ENCODE measurements around the gene KAZN. TPM values are rescaled to one million over a fixed set of nuclear protein-coding genes. Genes with fewer than 3 reads are reported as not detected.

The KAZN gene
- total RNA-seq, 1 donor from 2014 or later, result 1.1 TPM

DNA sequence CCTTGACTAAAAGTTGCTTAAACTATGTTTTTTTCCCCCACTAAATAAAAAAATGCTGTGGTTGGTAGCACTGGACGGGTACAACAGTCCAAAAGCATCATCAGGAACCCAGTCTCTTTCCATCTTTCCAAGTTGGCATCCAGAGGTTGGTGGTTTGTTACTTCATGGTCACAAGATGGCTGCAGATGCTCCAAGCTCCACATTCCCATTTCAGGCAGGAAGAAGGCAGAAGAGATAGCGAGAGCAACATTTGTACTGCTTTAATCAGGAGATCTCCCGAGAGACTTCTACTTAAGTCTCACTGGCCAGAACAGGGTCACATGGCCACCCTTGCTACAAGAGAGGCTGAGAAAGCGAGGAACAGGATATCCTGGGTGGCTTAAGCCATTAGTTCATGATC lies 230.2 kb downstream of the KAZN start:
- H3K27ac Mint-ChIP-seq, result no peak overlapping the region
- H3K9me3 Mint-ChIP-seq, result no peaks in the 10 kb centered on the region
- H3K36me3 Mint-ChIP-seq (ENCODE audit: low read depth), result no peaks in the 10 kb centered on the region
- H3K4me1 Mint-ChIP-seq, result no peaks in the 10 kb centered on the region
- DNase-seq, result no peak
- no peak overlapping the region for H3K4me3 Mint-ChIP-seq
- no peaks in the 10 kb centered on the region for H3K27me3 Mint-ChIP-seq
- intact Hi-C loops (cut with micrococcal nuclease), result no loop called here

DNA sequence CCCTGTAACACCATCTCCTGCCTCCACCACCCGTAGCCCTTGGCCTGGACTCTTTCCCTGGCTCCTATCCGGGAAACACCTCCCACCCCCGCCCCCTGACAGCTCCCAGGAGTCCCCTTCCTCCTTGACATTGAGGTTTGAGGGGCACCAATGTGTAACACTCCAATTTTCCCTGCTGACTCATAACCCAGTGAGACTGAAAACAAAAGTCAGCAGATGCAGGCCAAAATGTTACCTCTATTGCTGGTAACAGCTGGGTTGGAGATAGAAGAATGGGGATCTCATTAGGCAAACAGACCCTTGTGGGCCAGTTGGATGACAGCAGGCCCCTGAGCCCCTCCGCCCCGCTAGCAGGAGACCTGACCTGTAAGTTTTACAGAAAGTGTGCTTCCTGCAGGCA lies 237.2 kb downstream of the KAZN start:
- no peak for DNase-seq
- no peaks in the 10 kb centered on the region for H3K4me1 Mint-ChIP-seq
- intact Hi-C loops (cut with micrococcal nuclease), result no loop called here
- H3K4me3 Mint-ChIP-seq, result no peak overlapping the region
- H3K36me3 Mint-ChIP-seq (ENCODE audit: low read depth), result no peaks in the 10 kb centered on the region
- H3K27me3 Mint-ChIP-seq, result no peaks in the 10 kb centered on the region
- no peaks in the 10 kb centered on the region for H3K9me3 Mint-ChIP-seq
- H3K27ac Mint-ChIP-seq, result no peak overlapping the region

DNA sequence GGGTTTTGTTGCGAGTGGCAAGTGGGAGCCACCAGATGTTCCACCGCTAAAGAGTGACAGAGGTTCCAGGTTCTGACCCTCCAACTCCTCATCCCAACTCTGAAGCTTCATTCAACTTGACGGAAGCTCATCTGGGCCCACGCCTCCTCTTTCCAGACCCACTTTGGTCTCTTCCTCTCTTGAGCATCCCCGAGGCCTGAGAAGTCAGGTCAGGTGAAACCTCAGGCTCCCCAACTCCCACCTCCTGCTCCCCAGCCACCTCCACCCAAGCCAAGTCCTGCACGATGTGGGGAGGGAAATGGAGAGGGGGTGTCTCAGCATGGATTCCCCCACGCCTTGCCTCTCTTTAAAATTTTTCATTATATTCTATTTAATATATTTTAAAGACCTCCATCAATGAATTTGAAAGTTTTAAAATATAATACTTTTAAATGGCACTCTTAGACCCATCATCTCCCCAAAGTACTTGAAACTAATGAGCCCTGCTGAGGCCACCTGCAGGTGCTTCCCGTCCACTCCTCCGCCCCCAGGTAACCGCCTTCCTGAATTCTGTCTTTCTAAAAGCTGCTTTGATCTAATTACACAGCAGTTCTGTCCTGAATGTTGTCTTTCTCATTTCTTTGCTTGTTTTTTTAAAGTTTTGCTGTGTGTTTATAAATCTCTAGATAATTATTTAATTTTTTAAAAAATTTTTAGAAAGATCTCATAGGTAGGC lies 238.1 kb downstream of the KAZN start:
- DNase-seq, result no peak
- no peak overlapping the region for H3K27ac Mint-ChIP-seq
- no peaks in the 10 kb centered on the region for H3K4me1 Mint-ChIP-seq
- intact Hi-C loops (cut with micrococcal nuclease), result no loop called here
- no peak overlapping the region for H3K4me3 Mint-ChIP-seq
- no peaks in the 10 kb centered on the region for H3K27me3 Mint-ChIP-seq
- no peaks in the 10 kb centered on the region for H3K36me3 Mint-ChIP-seq (ENCODE audit: low read depth)
- H3K9me3 Mint-ChIP-seq, result peaks cover 1% of the 10 kb centered on the region

DNA sequence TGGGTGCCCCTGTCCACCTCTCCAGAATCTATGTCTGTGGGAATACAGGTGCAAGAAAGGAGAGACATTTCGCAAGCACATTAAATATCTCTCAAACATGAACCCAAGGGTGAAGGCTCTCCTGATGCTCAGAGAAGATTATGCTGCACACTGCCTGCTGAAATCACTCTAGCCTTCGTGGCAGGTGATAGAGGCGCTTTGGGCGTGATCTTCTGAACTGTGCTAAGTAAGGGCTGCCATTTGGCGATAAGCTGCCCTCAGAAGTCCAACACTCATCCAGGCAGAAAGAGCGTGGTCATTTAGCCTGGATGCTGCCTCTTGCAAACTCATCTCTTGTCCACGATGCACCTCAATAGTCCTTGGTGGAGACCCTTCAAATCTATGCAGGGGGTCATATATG lies 241.9 kb downstream of the KAZN start:
- Mint-ChIP-seq H3K36me3 (ENCODE audit: low read depth) (no peaks in the 10 kb centered on the region), H3K27me3 (no peaks in the 10 kb centered on the region), H3K4me3 (no peak overlapping the region), H3K9me3 (peaks cover 30% of the 10 kb centered on the region), H3K27ac (no peak overlapping the region), H3K4me1 (no peaks in the 10 kb centered on the region)
- intact Hi-C loops (cut with micrococcal nuclease), result no loop called here
- DNase-seq, result no peak

DNA sequence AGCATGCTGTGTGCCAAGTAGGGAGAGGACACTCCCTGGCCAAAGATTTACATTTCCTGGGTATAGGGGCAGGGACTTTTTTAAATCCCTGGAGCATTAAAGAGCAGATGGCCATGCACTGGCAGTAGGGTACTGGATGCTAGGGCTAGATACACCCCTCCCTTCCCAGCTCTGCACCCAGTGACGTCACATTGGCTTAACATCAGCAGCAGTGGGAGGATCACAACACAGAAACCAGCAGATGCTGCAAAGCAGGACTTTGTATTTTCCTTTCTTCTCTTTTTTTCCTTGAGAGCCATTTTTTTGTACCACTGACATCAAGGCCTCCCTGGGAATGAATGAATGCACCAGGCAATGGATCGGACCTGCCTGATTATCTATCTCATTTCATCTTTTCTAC lies 243.0 kb downstream of the KAZN start:
- Mint-ChIP-seq H3K9me3 (peaks cover 33% of the 10 kb centered on the region), H3K36me3 (ENCODE audit: low read depth) (no peaks in the 10 kb centered on the region), H3K27ac (no peak overlapping the region), H3K4me1 (no peaks in the 10 kb centered on the region), H3K4me3 (no peak overlapping the region), H3K27me3 (no peaks in the 10 kb centered on the region)
- intact Hi-C loops (cut with micrococcal nuclease), result no loop called here
- no peak for DNase-seq

DNA sequence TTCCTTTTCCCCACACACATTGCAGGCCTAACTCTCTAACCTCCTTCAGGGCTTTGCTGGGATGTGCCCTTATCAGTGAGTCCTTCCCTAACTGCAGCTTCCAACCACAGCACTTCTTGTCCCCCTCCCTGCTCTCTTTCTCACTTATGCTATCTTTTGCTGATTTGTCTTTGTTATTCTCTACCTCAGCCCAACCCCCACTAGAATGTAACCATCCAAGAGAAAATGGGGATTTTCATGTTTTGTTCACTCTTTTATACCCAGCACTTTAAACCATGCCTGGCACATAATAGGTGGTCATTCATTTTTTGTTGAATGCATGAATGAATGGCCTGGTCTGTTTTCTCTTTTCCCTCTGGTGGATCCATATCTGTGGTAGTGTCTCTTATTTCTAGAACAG lies 243.5 kb downstream of the KAZN start:
- Mint-ChIP-seq H3K9me3 (peaks cover 33% of the 10 kb centered on the region), H3K27me3 (no peaks in the 10 kb centered on the region), H3K4me3 (no peak overlapping the region), H3K27ac (no peak overlapping the region), H3K36me3 (ENCODE audit: low read depth) (no peaks in the 10 kb centered on the region), H3K4me1 (no peaks in the 10 kb centered on the region)
- DNase-seq, result no peak
- intact Hi-C loops (cut with micrococcal nuclease), result no loop called here

DNA sequence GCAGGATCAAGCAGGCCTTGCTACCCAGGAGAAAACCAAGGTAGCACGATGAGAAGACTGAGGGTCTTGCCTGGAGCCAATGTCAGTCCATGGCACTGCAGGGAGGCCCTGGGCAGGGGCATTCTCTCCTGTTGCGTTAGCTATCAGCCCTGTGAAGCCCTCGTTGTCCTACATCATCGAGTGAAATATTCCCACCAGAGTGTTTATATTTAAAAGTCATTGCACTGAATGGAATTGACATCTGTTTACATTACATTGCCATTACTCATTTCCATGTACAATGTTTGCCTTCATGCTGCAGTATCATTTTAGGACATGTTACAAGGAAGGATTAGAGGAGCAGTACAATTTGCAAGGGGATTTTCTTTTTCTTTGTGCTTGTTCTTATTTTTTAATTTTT lies 243.9 kb downstream of the KAZN start:
- intact Hi-C loops (cut with micrococcal nuclease), result no loop called here
- Mint-ChIP-seq H3K9me3 (peaks cover 33% of the 10 kb centered on the region), H3K4me3 (no peak overlapping the region), H3K36me3 (ENCODE audit: low read depth) (no peaks in the 10 kb centered on the region), H3K27ac (no peak overlapping the region), H3K27me3 (no peaks in the 10 kb centered on the region), H3K4me1 (no peaks in the 10 kb centered on the region)
- no peak for DNase-seq

DNA sequence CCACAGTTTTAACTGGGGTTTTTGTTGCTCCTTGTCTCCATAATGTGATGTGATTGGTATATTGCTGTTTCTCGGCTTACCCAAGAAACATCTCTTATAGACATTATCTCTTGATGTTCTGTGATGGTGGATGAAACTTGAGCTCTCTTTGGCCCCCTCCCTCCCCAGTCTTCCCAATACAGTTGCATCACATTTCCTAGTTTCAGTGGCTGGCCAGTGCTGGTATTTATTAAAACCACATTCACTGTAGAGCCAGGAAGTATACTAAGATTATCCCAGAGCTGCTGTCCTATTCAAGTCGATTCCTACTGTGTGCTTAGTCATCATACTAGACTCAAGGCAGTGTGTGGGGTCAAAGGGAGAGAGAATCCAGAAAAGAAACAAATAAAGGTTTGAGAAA lies 244.4 kb downstream of the KAZN start:
- Mint-ChIP-seq H3K27me3 (no peaks in the 10 kb centered on the region), H3K9me3 (peaks cover 33% of the 10 kb centered on the region), H3K36me3 (ENCODE audit: low read depth) (no peaks in the 10 kb centered on the region), H3K4me3 (no peak overlapping the region), H3K27ac (no peak overlapping the region), H3K4me1 (no peaks in the 10 kb centered on the region)
- intact Hi-C loops (cut with micrococcal nuclease), result no loop called here
- DNase-seq, result no peak

DNA sequence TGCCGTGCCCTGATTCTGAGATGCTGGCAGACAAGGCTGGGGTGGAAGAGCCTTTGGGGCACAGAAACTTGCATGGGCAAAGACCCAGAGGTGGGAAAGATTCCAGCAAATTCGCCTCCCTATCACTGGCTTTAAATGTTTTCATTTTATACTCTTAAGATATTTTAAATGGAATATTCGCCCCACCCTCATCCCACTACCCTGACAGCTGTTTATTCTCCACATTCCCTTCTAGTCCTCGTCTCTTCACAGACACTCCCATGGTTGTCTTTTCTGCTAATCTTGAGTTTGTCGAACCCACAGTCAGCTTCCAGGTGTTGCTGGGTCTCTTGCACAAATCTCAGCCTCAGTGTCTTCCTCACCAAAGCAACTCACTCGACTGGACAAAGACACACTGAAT lies 245.0 kb downstream of the KAZN start:
- H3K27me3 Mint-ChIP-seq, result no peaks in the 10 kb centered on the region
- H3K9me3 Mint-ChIP-seq, result peaks cover 33% of the 10 kb centered on the region
- intact Hi-C loops (cut with micrococcal nuclease), result no loop called here
- H3K4me3 Mint-ChIP-seq, result no peak overlapping the region
- H3K27ac Mint-ChIP-seq, result no peak overlapping the region
- H3K36me3 Mint-ChIP-seq (ENCODE audit: low read depth), result no peaks in the 10 kb centered on the region
- H3K4me1 Mint-ChIP-seq, result no peaks in the 10 kb centered on the region
- DNase-seq, result no peak

DNA sequence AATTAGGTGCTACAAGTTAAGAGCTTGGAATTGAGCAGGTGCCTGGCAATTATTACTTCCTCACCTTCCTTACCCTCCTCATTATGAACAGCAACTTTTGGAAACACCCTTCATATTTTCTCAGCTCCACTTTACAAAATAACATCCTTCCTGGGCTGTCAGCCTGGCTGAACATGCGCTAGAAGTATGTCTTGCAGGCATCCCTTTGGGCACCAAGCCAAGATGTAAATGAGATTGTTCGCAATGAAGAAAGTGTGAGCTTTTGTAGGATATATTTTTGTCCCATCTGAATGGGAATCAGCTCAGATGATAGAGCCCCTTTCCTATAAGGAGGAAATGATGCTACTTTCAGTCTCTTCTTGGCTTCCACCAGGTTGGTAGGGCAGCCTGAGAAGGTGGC lies 245.9 kb downstream of the KAZN start:
- H3K4me1 Mint-ChIP-seq, result no peaks in the 10 kb centered on the region
- DNase-seq, result no peak
- no peak overlapping the region for H3K4me3 Mint-ChIP-seq
- H3K36me3 Mint-ChIP-seq (ENCODE audit: low read depth), result no peaks in the 10 kb centered on the region
- H3K27ac Mint-ChIP-seq, result no peak overlapping the region
- H3K9me3 Mint-ChIP-seq, result peaks cover 33% of the 10 kb centered on the region
- no peaks in the 10 kb centered on the region for H3K27me3 Mint-ChIP-seq
- intact Hi-C loops (cut with micrococcal nuclease), result no loop called here

DNA sequence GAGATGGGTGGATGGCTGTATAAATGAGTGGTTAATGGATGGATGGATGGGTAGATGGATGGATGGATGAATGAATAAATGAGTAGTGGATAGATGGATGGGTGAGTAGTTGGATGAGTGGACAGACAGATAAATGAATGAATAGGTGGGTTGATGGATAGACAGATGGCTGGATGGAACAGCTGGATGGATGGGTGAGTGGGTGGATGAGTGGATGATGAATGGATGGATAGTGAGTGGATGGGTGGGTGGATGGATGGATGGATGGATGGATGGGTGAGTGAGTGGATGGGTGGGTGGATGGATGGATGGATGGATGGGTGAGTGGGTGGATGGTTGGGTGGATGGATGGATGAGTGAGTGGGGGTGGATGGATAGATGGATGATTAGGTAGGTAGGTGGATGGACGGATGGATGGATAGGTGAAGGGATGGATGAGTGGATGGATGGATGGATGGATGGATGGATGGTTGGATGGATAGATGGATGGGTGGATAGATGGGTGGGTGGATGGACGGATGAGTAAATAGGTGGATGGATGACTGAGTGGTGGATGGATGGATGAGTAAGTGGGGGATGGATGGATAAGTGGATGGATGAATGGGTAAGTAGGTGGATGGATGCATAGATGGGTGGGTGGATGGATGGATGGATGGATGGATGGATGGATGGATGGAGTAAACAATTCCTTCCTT lies 246.6 kb downstream of the KAZN start:
- peaks cover 33% of the 10 kb centered on the region for H3K9me3 Mint-ChIP-seq
- no peak overlapping the region for H3K4me3 Mint-ChIP-seq
- H3K4me1 Mint-ChIP-seq, result no peaks in the 10 kb centered on the region
- no peaks in the 10 kb centered on the region for H3K27me3 Mint-ChIP-seq
- intact Hi-C loops (cut with micrococcal nuclease), result no loop called here
- no peak for DNase-seq
- no peak overlapping the region for H3K27ac Mint-ChIP-seq
- H3K36me3 Mint-ChIP-seq (ENCODE audit: low read depth), result no peaks in the 10 kb centered on the region

DNA sequence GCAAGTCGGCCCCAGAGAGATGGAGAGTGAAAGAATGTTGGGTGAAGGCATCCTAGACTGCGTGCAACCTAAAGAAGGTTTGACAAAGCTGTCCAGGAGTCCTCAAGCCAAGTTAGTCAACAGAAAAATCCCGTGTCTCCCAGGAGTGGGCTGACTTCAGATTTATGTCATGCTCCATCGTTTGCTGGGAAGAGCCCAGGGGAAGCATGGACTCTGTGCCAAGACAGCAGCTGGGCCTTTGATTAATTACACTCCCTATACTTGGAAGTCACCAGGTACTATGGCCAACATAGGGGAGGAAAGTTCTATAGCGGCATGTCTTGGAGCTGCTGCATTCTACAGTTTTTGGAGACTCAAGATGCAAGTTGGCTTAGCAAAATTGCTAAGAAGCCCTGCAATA lies 247.4 kb downstream of the KAZN start:
- H3K4me1 Mint-ChIP-seq, result no peaks in the 10 kb centered on the region
- intact Hi-C loops (cut with micrococcal nuclease), result no loop called here
- DNase-seq, result no peak
- no peaks in the 10 kb centered on the region for H3K27me3 Mint-ChIP-seq
- peaks cover 33% of the 10 kb centered on the region for H3K9me3 Mint-ChIP-seq
- no peak overlapping the region for H3K27ac Mint-ChIP-seq
- H3K36me3 Mint-ChIP-seq (ENCODE audit: low read depth), result no peaks in the 10 kb centered on the region
- H3K4me3 Mint-ChIP-seq, result no peak overlapping the region

DNA sequence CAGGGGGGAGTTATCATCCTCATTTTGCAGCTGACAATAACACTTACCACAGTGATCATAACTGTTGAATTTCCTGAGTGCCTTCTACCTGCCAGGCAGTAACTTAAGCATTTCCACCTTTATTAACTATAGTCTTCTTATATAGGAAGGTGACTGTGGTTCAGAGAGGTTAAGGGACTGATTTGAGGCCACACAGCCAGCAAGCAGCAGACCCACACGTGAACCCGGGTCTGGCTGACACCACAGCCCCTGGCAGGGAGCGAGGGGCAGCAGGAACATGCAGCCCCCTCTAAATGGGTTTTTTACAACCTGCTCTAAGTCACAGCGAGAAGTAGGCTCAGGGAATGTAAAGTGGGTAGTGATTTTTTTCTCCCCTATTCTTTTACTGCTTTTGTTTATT lies 248.2 kb downstream of the KAZN start:
- Mint-ChIP-seq H3K27me3 (no peaks in the 10 kb centered on the region), H3K9me3 (peaks cover 31% of the 10 kb centered on the region), H3K4me3 (no peak overlapping the region), H3K27ac (no peak overlapping the region), H3K4me1 (no peaks in the 10 kb centered on the region), H3K36me3 (ENCODE audit: low read depth) (no peaks in the 10 kb centered on the region)
- no peak for DNase-seq
- intact Hi-C loops (cut with micrococcal nuclease), result no loop called here

DNA sequence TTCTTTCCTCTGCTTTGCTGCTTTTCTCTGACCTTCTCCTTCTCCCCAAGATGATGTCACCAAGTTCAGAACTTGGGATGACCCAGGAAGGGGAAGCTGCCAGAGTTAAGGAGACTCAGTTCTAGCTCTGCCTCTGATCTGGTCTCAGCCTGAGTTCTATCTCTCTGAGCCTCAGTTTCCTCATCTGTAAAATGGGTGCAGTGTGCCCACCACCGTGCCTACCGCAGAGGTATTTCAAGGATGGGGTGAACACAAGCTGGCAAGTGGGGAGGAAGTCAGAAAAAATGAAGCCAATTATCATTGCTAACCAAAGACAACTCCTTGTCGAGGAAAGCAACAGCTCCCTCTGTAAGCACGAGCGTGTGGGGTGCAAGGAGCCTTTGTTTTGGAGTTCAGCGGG lies 249.7 kb downstream of the KAZN start:
- H3K27me3 Mint-ChIP-seq, result no peaks in the 10 kb centered on the region
- intact Hi-C loops (cut with micrococcal nuclease), result no loop called here
- no peak overlapping the region for H3K4me3 Mint-ChIP-seq
- no peak overlapping the region for H3K27ac Mint-ChIP-seq
- DNase-seq, result no peak
- H3K4me1 Mint-ChIP-seq, result no peaks in the 10 kb centered on the region
- peaks cover 19% of the 10 kb centered on the region for H3K9me3 Mint-ChIP-seq
- H3K36me3 Mint-ChIP-seq (ENCODE audit: low read depth), result no peaks in the 10 kb centered on the region

DNA sequence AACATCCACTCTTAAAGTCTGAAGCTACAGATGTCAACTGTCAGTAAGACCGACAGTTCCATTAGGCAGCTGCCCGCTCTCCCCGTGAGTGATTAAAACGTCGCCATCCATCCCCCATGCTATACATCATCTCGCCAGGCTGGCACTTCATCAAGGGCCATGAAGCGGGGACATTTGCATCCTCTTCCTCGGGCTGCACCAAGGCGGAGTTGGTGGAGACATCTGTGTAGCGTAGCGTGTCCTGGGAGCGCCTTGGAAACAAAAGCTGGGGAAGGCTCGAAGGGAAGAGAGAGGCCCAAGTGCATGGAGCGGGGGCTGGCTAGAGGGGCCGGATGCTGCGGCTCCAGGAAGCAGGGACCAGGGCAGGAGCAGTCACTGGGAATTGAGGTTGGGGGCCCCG lies 250.1 kb downstream of the KAZN start:
- Mint-ChIP-seq H3K4me3 (no peak overlapping the region), H3K27me3 (no peaks in the 10 kb centered on the region), H3K9me3 (peaks cover 18% of the 10 kb centered on the region), H3K27ac (no peak overlapping the region), H3K36me3 (ENCODE audit: low read depth) (no peaks in the 10 kb centered on the region), H3K4me1 (no peaks in the 10 kb centered on the region)
- no peak for DNase-seq
- intact Hi-C loops (cut with micrococcal nuclease), result no loop called here

Measured in activated CD4-positive, alpha-beta T cell treated with anti-CD3 and anti-CD28 coated beads, Interleukin-2, amount 10 ng/mL, durations not matched to agents 24 days and 14 days (primary cell).